HCT116 (cell line): Measurements from ENCODE around the gene NEDD4. TPM values are rescaled to one million over a fixed set of nuclear protein-coding genes. Genes with fewer than 3 reads are reported as not detected.

Experiments used
- ATAC-seq: fragments of 200-7000 bp; cut with Tn5 transposase; 2 replicates; pipeline ENCODE4 v1.9.1; 2020; ENCODE audit warnings: mild to moderate bottlenecking, moderate library complexity
- BruUV-seq: library from RNA; stranded (reverse); fragments of 400-500 nt; replicated peaks from 2 replicates; lab custom pipeline; 2021; lab: Mats Ljungman, UMichigan
- CTCF ChIA-PET: fragments of 300-600 bp; sonication (Branson Sonifier 250); formaldehyde crosslinking; loops from one replicate; lab custom pipeline; 2021; ENCODE audit warnings: antibody characterized with exemption; lab: Charles Lee
- POLR2A ChIA-PET: fragments of 300-600, 350-600 bp; sonication (Branson Sonifier 250); formaldehyde crosslinking; loops from one replicate; lab custom pipeline; 2021; ENCODE audit warnings: antibody characterized with exemption; lab: Charles Lee
- RAD21 ChIA-PET, 2 experiments: fragments of 300-600 bp; sonication (Branson Sonifier 250); formaldehyde crosslinking; loops; one replicate each; lab custom pipeline; 2023; ENCODE audit warnings: low total read pairs in 2 of 2; ENCODE audit not compliant: uncharacterized antibody in 2 of 2, unreplicated experiment in 2 of 2, low non-redundant PET in 1 of 2; lab: Charles Lee
- DNase-seq: peaks from one replicate; pipeline ENCODE4 v3.0.0-alpha.2; 2010; ENCODE audit warnings: low read depth, low spot score
- H2AFZ ChIP-seq: fragments of 200-600 bp; shearing (Covaris generic), sonication (generic); 2 replicates; pipeline ENCODE4 v1.6.1; 2017; ENCODE audit warnings: low read depth, mixed run types, mixed read lengths, antibody characterized with exemption, low read length; ENCODE audit not compliant: poor library complexity, severe bottlenecking
- H3K27ac ChIP-seq: 2 replicates; pipeline ENCODE4 v1.5.1; 2012; ENCODE audit warnings: low read depth, low read length
- H3K27me3 ChIP-seq: fragments of 200-600 bp; sonication (generic); 2 replicates; pipeline ENCODE4 v1.6.1; 2016; ENCODE audit warnings: mixed run types, low read length, mixed read lengths; ENCODE audit not compliant: insufficient read depth
- H3K36me3 ChIP-seq, 2 experiments: fragments of 200-500 bp in 1 of 2; fragments of 200-600 bp in 1 of 2; sonication (Bioruptor generic) in 1 of 2; sonication (generic) in 1 of 2; 2 replicates each; pipeline versions ENCODE4 v1.5.1 to v1.6.1; 2014 to 2016; ENCODE audit warnings: low read length in 2 of 2, inconsistent platforms in 1 of 2, mixed read lengths in 1 of 2, mixed run types in 1 of 2; ENCODE audit not compliant: insufficient read depth in 2 of 2, control insufficient read depth in 1 of 2
- H3K4me1 ChIP-seq, 2 experiments: fragments of 200-600 bp in 1 of 2; sonication (generic) in 1 of 2; 2 replicates each; pipeline versions ENCODE4 v1.5.1 to v1.6.1; 2012 to 2017; ENCODE audit warnings: low read length in 2 of 2, inconsistent platforms in 1 of 2, mild to moderate bottlenecking in 1 of 2, mixed read lengths in 1 of 2, mixed run types in 1 of 2, moderate library complexity in 1 of 2; ENCODE audit not compliant: insufficient read depth in 2 of 2, control insufficient read depth in 1 of 2
- H3K4me2 ChIP-seq: fragments of 200-600 bp; sonication (generic); 2 replicates; pipeline ENCODE4 v1.6.1; 2017; ENCODE audit warnings: mixed run types, low read length, mixed read lengths
- H3K4me3 ChIP-seq, 2 experiments: fragments of 200-600 bp in 1 of 2; sonication (generic) in 1 of 2; replicated peaks in 1 of 2; 2 replicates each; pipeline ENCODE4 v1.5.1; 2011 to 2016; ENCODE audit warnings: low read length in 2 of 2, control low read depth in 1 of 2, low read depth in 1 of 2, mild to moderate bottlenecking in 1 of 2, mixed read lengths in 1 of 2, mixed run types in 1 of 2
- H3K79me2 ChIP-seq: fragments of 200-600 bp; sonication (generic); 2 replicates; pipeline ENCODE4 v1.6.1; 2017; ENCODE audit warnings: mild to moderate bottlenecking, mixed run types, low read length, moderate library complexity, mixed read lengths; ENCODE audit not compliant: insufficient read depth
- H3K9ac ChIP-seq: fragments of 200-600 bp; sonication (generic); 2 replicates; pipeline ENCODE4 v1.6.1; 2016; ENCODE audit warnings: low read length, mixed read lengths
- H3K9me2 ChIP-seq: fragments of 200-600 bp; sonication (generic), shearing (Covaris generic); 2 replicates; pipeline ENCODE4 v1.6.1; 2017; ENCODE audit warnings: mixed run types, mild to moderate bottlenecking, moderate library complexity; ENCODE audit not compliant: insufficient read depth
- H3K9me3 ChIP-seq, 2 experiments: fragments of 200-500 bp in 1 of 2; fragments of 200-600 bp in 1 of 2; sonication (Bioruptor generic) in 1 of 2; sonication (generic) in 1 of 2; 2 replicates each; pipeline ENCODE4 v1.6.1; 2014 to 2017; ENCODE audit warnings: low read length in 2 of 2, mixed read lengths in 2 of 2, inconsistent platforms in 1 of 2, low read depth in 1 of 2, mild to moderate bottlenecking in 1 of 2, mixed run types in 1 of 2, moderate library complexity in 1 of 2; ENCODE audit not compliant: control insufficient read depth in 1 of 2, insufficient read depth in 1 of 2
- H4K20me1 ChIP-seq: fragments of 200-600 bp; sonication (generic), shearing (Covaris generic); 2 replicates; pipeline ENCODE4 v1.6.1; 2017; ENCODE audit warnings: mixed run types, mild to moderate bottlenecking, moderate library complexity; ENCODE audit not compliant: insufficient read depth
- CBX3 ChIP-seq: IDR thresholded peaks from 2 replicates; pipeline ENCODE4 v1.6.1; 2012; ENCODE audit warnings: low read depth
- CEBPB ChIP-seq: IDR thresholded peaks from 2 replicates; pipeline ENCODE4 v1.6.1; 2012; ENCODE audit warnings: low read depth
- EGR1 ChIP-seq: IDR thresholded peaks from 2 replicates; pipeline ENCODE4 v1.6.1; 2012; ENCODE audit warnings: low read depth
- ELF1 ChIP-seq: IDR thresholded peaks from 2 replicates; pipeline ENCODE4 v1.6.1; 2012; ENCODE audit warnings: low read depth, borderline replicate concordance
- EZH2 ChIP-seq: fragments of 200-600 bp; sonication (generic); IDR thresholded peaks from 2 replicates; pipeline ENCODE4 v1.6.1; 2017; ENCODE audit warnings: antibody characterized with exemption, mixed run types
- EZH2phosphoT487 ChIP-seq: fragments of 200-600 bp; IDR thresholded peaks from 2 replicates; pipeline ENCODE4 v1.6.1; 2018; ENCODE audit warnings: antibody characterized with exemption, borderline replicate concordance
- POLR2AphosphoS5 ChIP-seq: IDR thresholded peaks from 2 replicates; pipeline ENCODE4 v1.6.1; 2011; ENCODE audit warnings: mild to moderate bottlenecking, low read depth, low read length, moderate library complexity
- SP1 ChIP-seq: IDR thresholded peaks from 2 replicates; pipeline ENCODE4 v1.6.1; 2012; ENCODE audit warnings: low read depth
- SRF ChIP-seq: IDR thresholded peaks from 2 replicates; pipeline ENCODE4 v1.6.1; 2012; ENCODE audit warnings: low read depth
- TCF7L2 ChIP-seq: IDR thresholded peaks from 2 replicates; pipeline ENCODE4 v1.7.0; 2011; ENCODE audit warnings: borderline replicate concordance, inconsistent platforms; ENCODE audit not compliant: insufficient read depth, insufficient read length; ENCODE audit errors: extremely low read depth
- ZFX ChIP-seq: fragments of 450-650 bp; IDR thresholded peaks from 2 replicates; pipeline ENCODE4 v1.6.1; 2017
- ZNF274 ChIP-seq: fragments of 200-500 bp; sonication (Bioruptor generic); IDR thresholded peaks from 2 replicates; pipeline ENCODE4 v1.6.1; 2014; ENCODE audit warnings: mild to moderate bottlenecking, low read depth, low read length, inconsistent platforms
- intact Hi-C: fragments of 100-400 bp; cut with micrococcal nuclease; formaldehyde crosslinking; loops from 2 replicates; pipeline ENCODE4 v1.10.0; 2022
- total RNA-seq: library from RNA; stranded (reverse); gene quantifications from one replicate; pipeline ENCODE4 v1.2.1, GENCODE V29; 2021; ENCODE audit not compliant: unreplicated experiment

Gene NEDD4
- total RNA-seq, 1 experiment from 2014 or later, result 13.7 TPM

DNA sequence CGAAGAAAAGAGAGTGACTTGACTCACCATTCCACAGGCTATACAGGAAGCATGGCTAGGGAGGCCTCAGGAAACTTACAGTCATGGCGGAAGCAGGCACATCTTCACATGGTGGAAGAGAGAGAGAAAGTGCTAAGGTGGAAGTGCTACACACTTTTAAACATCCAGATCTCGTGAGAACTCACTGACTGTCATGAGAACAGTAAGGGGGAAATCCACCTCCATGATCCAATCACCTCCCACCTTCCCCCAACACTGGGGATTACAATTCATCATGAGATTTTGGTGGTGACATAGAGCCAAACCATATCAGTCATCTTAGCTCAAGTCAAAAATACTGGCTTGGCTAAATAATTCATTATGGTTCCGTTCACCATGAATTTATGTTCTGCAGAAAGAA, 45.3 kb upstream of the NEDD4 start:
- no peak for DNase-seq
- H3K9me2 ChIP-seq, result no peaks in the 10 kb centered on the region
- ChIA-PET CTCF (interaction anchor here (1.3 kb wide), 1 partner anchor 20 kb away, joined by 6 read pairs; no protein-coding TSS in a partner anchor), POLR2A (no interaction called here), RAD21 (no interaction called here)
- H3K9me3 ChIP-seq, result no peaks in the 10 kb centered on the region
- H3K36me3 ChIP-seq, result no peaks in the 10 kb centered on the region
- no peak for ATAC-seq
- intact Hi-C loops, result no loop called here
- no peak overlapping the region for H3K9ac ChIP-seq
- no peaks in the 10 kb centered on the region for H3K27me3 ChIP-seq
- no peak overlapping the region for H3K4me3 ChIP-seq
- no peak for TF ChIP-seq POLR2AphosphoS5
- no peak for TF ChIP-seq SP1
- TF ChIP-seq ZFX, result no peak
- no peak for TF ChIP-seq CBX3
- TF ChIP-seq SRF, result no peak
- peaks cover 18 to 23% of the 10 kb centered on the region in 2 experiments for H3K4me1 ChIP-seq
- H3K4me2 ChIP-seq, result no peak overlapping the region
- H3K27ac ChIP-seq, result no peak overlapping the region
- H3K79me2 ChIP-seq, result no peaks in the 10 kb centered on the region
- H4K20me1 ChIP-seq, result no peaks in the 10 kb centered on the region
- no TSS peak for BruUV-seq
- H2AFZ ChIP-seq, result no peak overlapping the region

DNA sequence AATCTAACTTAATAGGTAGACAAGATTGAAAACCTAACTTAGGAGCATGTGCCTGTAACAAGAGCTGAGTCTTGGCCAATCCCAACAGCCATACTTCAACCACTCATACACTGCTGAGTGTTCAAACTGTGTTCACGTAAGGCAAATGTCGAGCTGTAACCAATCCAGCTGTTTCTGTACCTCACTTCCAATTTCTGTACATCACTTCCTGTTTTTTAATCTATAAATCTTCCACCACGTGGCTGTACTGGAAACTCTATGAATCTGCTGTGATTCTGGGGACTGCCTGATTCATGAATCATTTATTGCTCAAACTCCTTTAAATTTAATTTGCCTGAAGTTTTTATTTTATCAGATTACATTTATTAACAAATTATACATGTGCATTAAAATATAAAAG, 44.6 kb upstream of the NEDD4 start:
- H3K4me3 ChIP-seq, result no peak overlapping the region
- H2AFZ ChIP-seq, result no peak overlapping the region
- H3K9me3 ChIP-seq, result no peaks in the 10 kb centered on the region
- BruUV-seq, result no TSS peak
- RAD21 ChIA-PET, result no interaction called here
- no peaks in the 10 kb centered on the region for H3K27me3 ChIP-seq
- DNase-seq (no peak), ATAC-seq (no peak)
- H3K79me2 ChIP-seq, result no peaks in the 10 kb centered on the region
- no peaks in the 10 kb centered on the region for H3K36me3 ChIP-seq
- CTCF ChIA-PET, result no interaction called here
- intact Hi-C loops, result no loop called here
- peaks cover 18 to 23% of the 10 kb centered on the region in 2 experiments for H3K4me1 ChIP-seq
- H4K20me1 ChIP-seq, result no peaks in the 10 kb centered on the region
- no peaks in the 10 kb centered on the region for H3K9me2 ChIP-seq
- no peak overlapping the region for H3K4me2 ChIP-seq
- H3K27ac ChIP-seq, result no peak overlapping the region
- no peak for TF ChIP-seq CBX3
- no peak for TF ChIP-seq EZH2phosphoT487
- TF ChIP-seq TCF7L2, result no peak
- TF ChIP-seq ZFX, result no peak
- no peak for TF ChIP-seq ELF1
- TF ChIP-seq EZH2, result no peak
- no peak for TF ChIP-seq ZNF274
- no peak for TF ChIP-seq CEBPB
- no peak for TF ChIP-seq EGR1
- no peak overlapping the region for H3K9ac ChIP-seq
- POLR2A ChIA-PET, result no interaction called here
